Gastroesophageal sphincter (tissue), 4 donors: ENCODE results near the gene CTPS2. TPM values are rescaled to one million over a fixed set of nuclear protein-coding genes. Genes with fewer than 3 reads are reported as not detected.
"Not testable (repeated sequence)": the region's sequence is repeated elsewhere in the genome, so short reads cannot be mapped to it uniquely, and the experiment has no call there.

Experiments used
- ATAC-seq: fragments of 150-250 bp; one replicate; pipeline ENCODE4 v1.9.1; 2016; ENCODE audit warnings: mild to moderate bottlenecking, moderate library complexity
- H3K27ac ChIP-seq, 4 donors: fragments of 200-600 bp; sonication (generic) in 3 of 4; 1 replicate in 3 of 4; 2 replicates in 1 of 4; pipeline ENCODE4 v1.5.1; 2016 to 2019
- H3K27me3 ChIP-seq: fragments of 200-600 bp; sonication (generic); one replicate; pipeline ENCODE4 v1.5.1; 2019
- H3K36me3 ChIP-seq, 2 donors: fragments of 200-600 bp; sonication (generic); one replicate each; pipeline ENCODE4 v1.5.1; 2019; ENCODE audit warnings: control low read depth in 1 of 2
- H3K4me1 ChIP-seq, 3 donors: fragments of 200-600 bp; sonication (generic); 1 replicate in 2 of 3; 2 replicates in 1 of 3; pipeline ENCODE4 v1.5.1; 2016 to 2019; ENCODE audit warnings: control low read depth in 2 of 3
- H3K4me3 ChIP-seq, 2 donors: fragments of 200-600 bp; sonication (generic); one replicate each; pipeline ENCODE4 v1.5.1; 2019; ENCODE audit warnings: mild to moderate bottlenecking in 1 of 2, moderate library complexity in 1 of 2
- H3K9me3 ChIP-seq, 3 donors: fragments of 200-600 bp; sonication (generic); one replicate each; pipeline ENCODE4 v1.5.1; 2017 to 2019; ENCODE audit warnings: control low read depth in 2 of 3
- CTCF ChIP-seq, 4 experiments: fragments of 200-600 bp in 2 of 4; fragments of 450-650 bp in 2 of 4; sonication (generic) in 1 of 4; IDR thresholded peaks; one replicate each; pipeline ENCODE4 v1.5.1; 2017 to 2019; ENCODE audit warnings: antibody characterized with exemption in 4 of 4, mild to moderate bottlenecking in 2 of 4, moderate library complexity in 2 of 4
- EP300 ChIP-seq: sonication (generic); formaldehyde crosslinking; IDR thresholded peaks from one replicate; pipeline ENCODE4 v1.6.1; 2017; ENCODE audit warnings: antibody characterized with exemption, mild to moderate bottlenecking
- POLR2A ChIP-seq, 2 donors: fragments of 450-650 bp; IDR thresholded peaks; one replicate each; pipeline ENCODE4 v1.6.1; 2017; ENCODE audit warnings: antibody characterized with exemption in 2 of 2, mild to moderate bottlenecking in 2 of 2, moderate library complexity in 1 of 2
- POLR2AphosphoS5 ChIP-seq: sonication (generic); formaldehyde crosslinking; IDR thresholded peaks from one replicate; pipeline ENCODE4 v1.6.1; 2017; ENCODE audit warnings: antibody characterized with exemption
- WGBS, 2 donors: methylation state at CpG; one replicate each; pipeline ENCODE4 v1.1.5; 2018; ENCODE audit warnings: low coverage in 1 of 2; 5-methylcytosine and 5-hydroxymethylcytosine counted together
- total RNA-seq, 4 donors: library from RNA; depleted of rRNA; stranded (reverse); fragments of >200 nt; gene quantifications; one replicate each; pipeline ENCODE4 v1.1.0, GENCODE V29; 2016

CTPS2 gene
- total RNA-seq, 4 donors from 2014 or later = 12.1 to 20.5 (median 14.0) TPM

- H3K4me3 ChIP-seq = no peak overlapping the region
- H3K4me1 ChIP-seq = no peaks in the 10 kb centered on the region
- TF ChIP-seq EP300 (no peak), CTCF (IDR thresholded peaks at IDR 0.05) (no peak), POLR2AphosphoS5 (no peak), POLR2A (IDR thresholded peaks at IDR 0.05) (no peak)
- 90% methylated on average over 1 of the region's 1 CpG for WGBS, 2 donors
- no peaks in the 10 kb centered on the region for H3K27me3 ChIP-seq
- no peak for ATAC-seq
- H3K27ac ChIP-seq = no peak overlapping the region
- H3K36me3 ChIP-seq = peaks cover 0 to 36% of the 10 kb centered on the region in 2 donors
- no peaks in the 10 kb centered on the region for H3K9me3 ChIP-seq
Measured at GRCh38 chrX:16617382-16617781, 95.1 kb downstream of the CTPS2 start.

GRCh38 chrX:16612257-16612897 lies 100.1 kb downstream of the CTPS2 start:
- Histone ChIP-seq H3K36me3 (peaks cover 0 to 36% of the 10 kb centered on the region in 2 donors), H3K4me3 (no peak overlapping the region), H3K27me3 (no peaks in the 10 kb centered on the region), H3K27ac (no peak overlapping the region), H3K9me3 (no peaks in the 10 kb centered on the region), H3K4me1 (no peaks in the 10 kb centered on the region)
- 45 to 85% methylated on average over 5 to 6 of the region's 6 CpGs for WGBS, 2 donors
- ATAC-seq = no peak
- no peak for TF ChIP-seq CTCF (IDR thresholded peaks at IDR 0.05)
- no peak for TF ChIP-seq EP300
- no peak for TF ChIP-seq POLR2AphosphoS5
- TF ChIP-seq POLR2A (IDR thresholded peaks at IDR 0.05) = no peak

- not testable (repeated sequence) for H3K4me1 ChIP-seq, H3K27ac ChIP-seq, H3K27me3 ChIP-seq, H3K4me3 ChIP-seq, ATAC-seq, H3K9me3 ChIP-seq
- peaks cover 0 to 28% of the 10 kb centered on the region in 2 donors for H3K36me3 ChIP-seq
- WGBS, 2 donors = 72 to 97% methylated on average over 3 of the region's 3 CpGs
Measured at GRCh38 chrX:16610654-16611053, 101.8 kb downstream of the CTPS2 start.

- TF ChIP-seq EP300 = no peak
- no peak for TF ChIP-seq POLR2A (IDR thresholded peaks at IDR 0.05)
- no peak for TF ChIP-seq CTCF (IDR thresholded peaks at IDR 0.05)
- TF ChIP-seq POLR2AphosphoS5 = no peak
- H3K36me3 ChIP-seq = peaks cover 0 to 28% of the 10 kb centered on the region in 2 donors
- H3K4me1 ChIP-seq = no peaks in the 10 kb centered on the region
- no peak for ATAC-seq
- 60% methylated on average over 1 of the region's 1 CpG; no CpG with 5 or more reads in 1 of the 2 donors for WGBS, 2 donors
- no peaks in the 10 kb centered on the region for H3K9me3 ChIP-seq
- H3K27ac ChIP-seq = no peak overlapping the region
- no peaks in the 10 kb centered on the region for H3K27me3 ChIP-seq
- no peak overlapping the region for H3K4me3 ChIP-seq
Measured at GRCh38 chrX:16610121-16610621, 102.3 kb downstream of the CTPS2 start.

- no peak overlapping the region for H3K27ac ChIP-seq
- no peak for ATAC-seq
- TF ChIP-seq POLR2A (IDR thresholded peaks at IDR 0.05) = no peak
- TF ChIP-seq POLR2AphosphoS5 = no peak
- TF ChIP-seq EP300 = no peak
- TF ChIP-seq CTCF (IDR thresholded peaks at IDR 0.05) = no peak
Measured at GRCh38 chrX:16606142-16606720, 106.2 kb downstream of the CTPS2 start.

More at GRCh38 chrX:16606142-16606720, 106.2 kb downstream of the CTPS2 start:
- no peaks in the 10 kb centered on the region for H3K9me3 ChIP-seq
- H3K36me3 ChIP-seq = peaks cover 0 to 20% of the 10 kb centered on the region in 2 donors
- no peaks in the 10 kb centered on the region for H3K27me3 ChIP-seq
- WGBS, 2 donors = 67 to 74% methylated on average over 4 of the region's 4 CpGs
- H3K4me3 ChIP-seq = no peak overlapping the region
- H3K4me1 ChIP-seq = no peaks in the 10 kb centered on the region
